SW 1271 (cell line): ENCODE data around the gene ASIC1.

Source experiments
- DNase-seq, 2 experiments: peaks; one replicate each; lab custom pipeline; 2025; lab: John Stamatoyannopoulos, UW

Gene ASIC1

DNA sequence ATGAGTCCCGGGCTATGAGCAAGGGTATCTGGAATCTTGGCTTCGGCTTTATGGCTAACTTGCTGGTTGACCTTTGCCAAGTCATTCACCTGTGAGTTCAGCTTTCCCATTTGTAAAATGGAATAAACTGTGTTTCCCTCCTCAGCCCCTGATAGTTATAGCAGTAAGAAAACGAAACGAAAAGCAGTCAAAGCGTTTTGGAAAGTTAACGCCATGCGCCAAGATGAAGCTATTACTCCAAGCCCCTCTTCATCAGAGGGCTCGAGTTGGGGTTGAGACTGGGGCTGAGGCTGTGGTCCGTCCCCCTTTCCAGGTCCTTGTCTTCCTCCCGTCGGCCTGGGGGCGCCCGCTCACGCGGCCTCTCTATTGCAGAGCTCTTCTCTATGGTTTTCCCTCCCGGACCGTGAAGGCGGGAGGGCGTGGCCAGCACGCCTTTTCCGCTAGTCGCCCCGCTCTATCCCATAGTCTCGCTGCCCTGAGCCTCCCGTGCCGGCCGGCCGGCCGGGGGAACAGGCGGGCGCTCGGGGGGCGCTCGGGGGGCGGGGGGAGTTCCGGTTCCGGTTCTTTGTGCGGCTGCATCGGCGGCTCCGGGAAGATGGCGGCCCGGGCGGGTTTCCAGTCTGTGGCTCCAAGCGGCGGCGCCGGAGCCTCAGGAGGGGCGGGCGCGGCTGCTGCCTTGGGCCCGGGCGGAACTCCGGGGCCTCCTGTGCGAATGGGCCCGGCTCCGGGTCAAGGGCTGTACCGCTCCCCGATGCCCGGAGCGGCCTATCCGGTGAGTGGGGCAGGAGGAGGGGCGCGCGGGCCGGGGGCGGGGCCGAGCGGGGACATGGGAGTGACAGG lies 27.6 kb downstream of the ASIC1 start, which contains the start of gene SMARCD1:
Gene SMARCD1 (plus strand): TSS at position 568 of the 840 bp plus-strand sequence. CDS start 28 bp downstream, at position 596.
- peak; percentile 87 to 92 for DNase-seq

DNA sequence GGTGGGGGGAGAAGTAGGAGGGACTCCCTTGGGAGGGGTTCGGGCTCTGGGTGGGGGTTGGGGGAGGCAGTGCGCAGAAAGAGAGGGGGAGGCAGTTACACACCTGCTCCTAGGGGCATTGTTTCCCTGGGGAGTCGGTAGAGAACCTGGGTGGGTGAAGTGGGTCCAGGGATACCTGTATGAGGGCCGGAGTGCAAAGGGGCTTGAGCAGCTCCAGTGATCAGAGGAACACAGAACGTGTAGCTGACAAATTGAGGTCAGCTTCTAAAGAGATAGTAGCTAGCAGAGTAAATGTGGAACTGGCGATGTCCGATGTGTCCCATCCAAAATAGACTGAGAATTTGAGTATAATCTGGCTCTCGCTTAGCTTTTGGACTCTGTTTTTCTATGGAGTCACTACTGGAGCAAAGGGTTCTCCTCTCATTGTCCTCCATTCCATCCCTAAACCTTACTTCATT lies 28.2 kb downstream of the ASIC1 start:
- no peak for DNase-seq

DNA sequence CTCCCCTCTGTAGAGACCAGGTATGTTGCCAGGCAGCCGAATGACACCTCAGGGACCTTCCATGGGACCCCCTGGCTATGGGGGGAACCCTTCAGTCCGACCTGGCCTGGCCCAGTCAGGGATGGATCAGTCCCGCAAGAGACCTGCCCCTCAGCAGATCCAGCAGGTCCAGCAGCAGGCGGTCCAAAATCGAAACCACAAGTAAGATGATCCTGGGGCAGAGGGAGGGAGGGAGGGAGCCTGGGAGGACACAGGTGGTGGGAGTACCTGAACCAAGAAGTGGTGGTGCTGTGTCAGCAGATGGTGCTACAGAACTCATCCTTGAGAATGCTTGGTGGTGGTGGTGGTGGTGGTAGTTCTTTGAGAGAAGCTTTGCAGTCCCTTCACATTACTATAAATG lies 28.8 kb downstream of the ASIC1 start:
- no peak for DNase-seq

DNA sequence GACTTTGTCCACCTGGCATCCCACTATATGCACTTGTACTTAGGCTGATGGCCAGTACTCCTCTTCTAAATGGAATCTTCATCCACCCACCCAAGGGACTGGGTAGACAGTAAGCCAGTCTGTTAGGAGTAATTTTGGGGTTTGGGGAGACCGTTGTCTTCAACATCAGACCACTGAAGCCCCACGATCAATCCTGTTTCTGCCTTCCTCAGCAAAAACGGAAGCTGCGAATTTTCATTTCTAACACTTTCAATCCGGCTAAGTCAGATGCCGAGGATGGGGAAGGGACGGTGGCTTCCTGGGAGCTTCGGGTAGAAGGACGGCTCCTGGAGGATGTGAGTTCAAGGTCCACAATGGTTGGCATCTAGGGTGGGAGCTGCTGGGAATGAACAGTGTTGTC lies 29.8 kb downstream of the ASIC1 start:
- no peak for DNase-seq

DNA sequence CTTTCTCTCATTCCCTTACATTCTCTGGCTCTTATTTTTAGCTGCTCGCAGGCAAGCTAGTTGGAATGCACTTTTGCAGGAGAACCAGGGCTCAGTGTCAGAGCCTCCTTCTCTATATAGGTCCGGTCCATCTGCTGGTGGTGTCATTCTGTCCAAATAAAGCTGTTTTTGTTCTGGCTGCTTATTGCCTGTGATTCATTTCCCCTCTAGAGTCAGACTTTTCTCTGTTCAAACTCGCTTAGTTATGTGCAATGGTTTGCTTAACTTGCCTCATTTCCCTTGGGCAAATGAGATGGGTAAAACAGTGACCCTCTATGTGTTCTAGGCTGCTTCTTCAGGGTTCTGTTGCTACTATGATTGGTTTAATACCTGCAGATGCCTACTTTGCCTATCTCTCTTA lies 30.6 kb downstream of the ASIC1 start:
- DNase-seq = peak in 1 of 2 experiments; percentile 11

DNA sequence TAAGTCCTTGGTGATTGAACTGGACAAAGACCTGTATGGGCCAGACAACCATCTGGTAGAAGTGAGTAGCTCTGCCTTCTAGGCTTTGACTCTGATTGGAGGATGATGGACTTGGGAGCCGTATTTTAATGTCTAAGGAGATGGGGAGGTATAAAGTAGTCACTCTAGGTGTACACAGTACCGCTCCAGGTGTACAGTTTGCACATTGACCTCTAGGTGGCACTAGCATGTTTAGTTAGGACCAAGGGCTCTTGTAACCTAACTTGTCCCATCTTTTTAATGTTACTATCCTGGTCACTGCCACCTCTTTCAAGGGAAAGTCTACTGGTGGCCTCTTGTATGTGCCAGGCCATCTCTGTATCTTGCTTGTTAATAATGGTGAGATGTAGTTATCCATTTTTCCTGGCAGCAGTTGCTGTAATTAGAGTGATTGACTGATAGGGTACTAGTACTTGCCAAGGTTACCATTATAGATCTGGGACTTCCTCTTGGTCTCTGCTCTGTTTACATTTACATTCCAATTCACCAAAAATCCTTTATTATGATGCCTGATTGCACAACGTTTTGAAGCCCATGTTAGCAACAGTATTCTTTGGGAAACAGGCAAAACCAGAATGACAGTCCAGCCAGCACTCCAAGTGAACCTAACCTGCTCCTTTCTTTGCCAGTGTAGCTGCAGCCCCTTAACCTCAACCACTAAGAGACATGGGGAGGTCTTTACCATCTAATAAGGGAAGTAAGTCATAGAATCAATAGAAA lies 31.4 kb downstream of the ASIC1 start:
- DNase-seq = peak; percentile 34 to 61

DNA sequence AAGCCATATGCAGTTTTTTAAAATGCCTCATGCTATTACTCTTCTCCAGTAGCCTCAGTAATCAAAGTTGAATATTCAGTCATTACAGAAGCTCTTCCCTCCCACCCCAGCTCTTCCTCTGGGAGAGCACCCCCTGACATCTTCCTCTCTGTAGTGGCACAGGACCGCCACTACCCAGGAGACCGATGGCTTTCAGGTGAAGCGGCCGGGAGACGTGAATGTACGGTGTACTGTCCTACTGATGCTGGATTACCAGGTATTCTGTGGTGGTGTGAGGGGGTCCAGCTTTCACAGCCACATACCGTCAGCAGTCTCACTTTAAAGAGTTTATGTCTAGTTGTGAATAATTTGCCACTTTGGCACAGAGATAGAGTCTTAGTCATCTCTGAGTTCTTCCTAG lies 32.3 kb downstream of the ASIC1 start:
- DNase-seq = no peak

DNA sequence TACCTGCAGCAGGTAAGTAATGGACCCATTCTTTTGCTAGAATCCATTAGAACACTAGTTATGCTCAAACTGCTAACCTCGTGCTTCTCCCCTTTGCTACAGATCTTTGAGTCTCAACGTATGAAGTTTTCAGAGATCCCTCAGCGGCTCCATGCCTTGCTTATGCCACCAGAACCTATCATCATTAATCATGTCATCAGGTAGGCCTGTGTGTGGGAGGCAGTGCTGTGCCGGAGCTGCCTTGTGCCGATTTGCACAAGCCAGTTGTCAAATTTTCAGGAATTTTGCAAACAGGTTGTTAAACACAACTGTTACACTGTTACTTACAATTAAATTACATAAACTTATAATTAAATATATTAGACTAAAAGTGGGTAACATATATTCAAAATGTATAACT lies 33.0 kb downstream of the ASIC1 start:
- no peak for DNase-seq

DNA sequence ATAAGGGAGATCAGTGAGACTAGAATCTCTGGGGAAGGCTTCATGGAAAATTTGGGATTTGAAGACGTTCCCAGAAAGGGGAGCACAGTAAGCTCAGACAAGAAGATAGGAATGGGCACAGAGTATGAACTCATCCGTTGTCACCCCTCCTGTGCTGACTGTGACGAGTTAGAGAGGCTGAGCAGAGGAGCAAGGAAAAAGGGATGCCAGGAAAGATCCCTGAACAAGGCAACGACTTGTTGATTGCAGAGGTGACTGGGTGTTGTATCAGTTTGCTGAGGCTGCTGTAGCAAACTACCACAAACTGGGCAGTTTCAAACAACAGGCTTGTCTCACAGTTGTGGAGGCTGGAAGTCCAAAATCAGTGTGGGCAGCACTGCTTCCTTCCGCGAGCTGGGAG lies 40.6 kb downstream of the ASIC1 start:
- no peak for DNase-seq

DNA sequence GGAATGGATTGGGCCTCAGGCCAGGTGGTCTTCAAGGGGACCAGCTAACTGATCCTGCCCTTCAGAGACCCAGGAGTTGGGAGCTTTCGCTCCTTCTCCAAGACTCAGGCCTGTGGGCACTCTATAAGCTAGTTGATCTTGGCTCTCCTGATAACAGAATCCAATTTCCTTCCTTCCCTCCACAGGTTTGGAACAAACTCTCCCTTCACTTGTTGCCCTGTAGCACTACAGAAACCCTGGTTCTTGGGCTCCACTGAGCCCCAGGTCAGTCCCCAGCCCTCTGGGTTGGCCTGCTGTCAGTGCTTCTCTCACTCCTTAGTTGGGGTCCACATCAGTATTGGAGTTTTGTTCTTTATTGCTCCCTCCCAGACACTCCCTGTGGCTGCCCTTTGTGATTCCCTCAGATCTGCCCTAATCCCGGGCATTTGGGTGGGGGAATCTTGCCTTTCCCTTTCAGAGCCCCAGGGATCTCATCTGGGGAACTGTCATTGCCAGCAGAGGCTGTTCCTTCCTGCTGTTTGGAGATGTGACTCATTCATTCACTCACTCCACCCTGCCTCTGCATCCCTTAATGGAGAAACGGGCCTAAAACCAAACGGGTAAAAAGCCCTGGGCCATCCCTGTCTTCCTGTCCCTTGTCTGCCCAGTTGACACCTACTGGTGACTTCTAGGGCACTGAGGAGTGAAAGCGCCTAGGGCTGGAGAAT lies 42.1 kb downstream of the ASIC1 start:
- no peak for DNase-seq

DNA sequence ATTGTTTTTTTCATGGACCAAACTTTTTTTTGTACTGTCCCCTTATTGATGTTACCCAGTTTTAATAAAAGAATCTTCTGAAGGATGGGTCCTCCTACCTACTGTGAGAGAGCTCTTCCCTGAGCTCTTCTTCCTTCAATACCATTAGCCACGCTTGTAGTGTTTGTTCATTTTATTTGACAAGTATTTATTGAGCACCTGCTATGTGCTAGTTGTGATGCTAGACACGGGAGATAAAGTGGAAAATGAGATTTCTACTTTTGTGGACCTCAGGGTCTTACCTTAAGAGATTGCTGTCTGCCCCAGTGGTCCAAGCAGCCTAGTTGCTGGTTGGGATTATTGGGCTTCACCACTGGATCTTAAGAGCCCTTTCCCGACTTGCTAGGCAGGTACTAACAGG lies 43.2 kb downstream of the ASIC1 start:
- DNase-seq = no peak

DNA sequence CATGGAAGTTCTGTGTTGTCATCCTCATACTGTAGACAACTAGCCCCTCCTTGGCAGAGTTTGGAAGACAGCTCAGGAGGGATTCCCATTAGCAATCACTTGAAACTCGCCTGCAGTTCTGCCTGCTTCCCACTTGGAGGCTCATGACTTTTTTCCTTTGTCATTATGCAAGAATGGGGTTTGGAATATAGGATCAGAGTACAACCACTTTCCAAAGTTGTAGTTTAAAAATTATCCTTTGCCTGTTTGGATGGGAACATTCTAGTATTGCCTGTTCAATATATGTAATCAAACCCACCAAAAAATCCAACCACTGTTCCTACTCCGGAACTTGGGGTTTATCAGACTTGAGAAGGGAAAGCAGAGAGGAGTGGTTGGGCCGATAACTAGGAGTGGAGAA lies 44.3 kb downstream of the ASIC1 start:
- DNase-seq = peak in 1 of 2 experiments; percentile 52

DNA sequence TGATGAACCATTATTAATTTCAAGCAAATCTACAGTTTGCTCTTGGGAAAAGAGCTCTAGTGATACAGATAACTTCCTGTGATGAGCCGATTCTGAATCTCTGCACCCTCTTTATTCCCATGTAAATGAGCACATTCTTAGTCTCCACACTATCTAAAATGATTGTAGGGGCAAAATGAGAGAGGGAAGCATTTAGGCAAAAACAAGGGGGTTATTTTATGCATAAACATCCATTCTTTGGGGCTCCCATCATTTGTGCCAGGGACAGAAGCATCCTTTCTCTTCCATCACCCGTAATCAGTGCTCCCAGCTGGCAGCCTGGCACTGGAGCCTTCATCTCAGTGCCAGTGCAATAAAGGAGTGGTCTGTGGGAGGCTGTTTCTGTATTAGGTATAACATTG lies 44.7 kb downstream of the ASIC1 start:
- DNase-seq = no peak

DNA sequence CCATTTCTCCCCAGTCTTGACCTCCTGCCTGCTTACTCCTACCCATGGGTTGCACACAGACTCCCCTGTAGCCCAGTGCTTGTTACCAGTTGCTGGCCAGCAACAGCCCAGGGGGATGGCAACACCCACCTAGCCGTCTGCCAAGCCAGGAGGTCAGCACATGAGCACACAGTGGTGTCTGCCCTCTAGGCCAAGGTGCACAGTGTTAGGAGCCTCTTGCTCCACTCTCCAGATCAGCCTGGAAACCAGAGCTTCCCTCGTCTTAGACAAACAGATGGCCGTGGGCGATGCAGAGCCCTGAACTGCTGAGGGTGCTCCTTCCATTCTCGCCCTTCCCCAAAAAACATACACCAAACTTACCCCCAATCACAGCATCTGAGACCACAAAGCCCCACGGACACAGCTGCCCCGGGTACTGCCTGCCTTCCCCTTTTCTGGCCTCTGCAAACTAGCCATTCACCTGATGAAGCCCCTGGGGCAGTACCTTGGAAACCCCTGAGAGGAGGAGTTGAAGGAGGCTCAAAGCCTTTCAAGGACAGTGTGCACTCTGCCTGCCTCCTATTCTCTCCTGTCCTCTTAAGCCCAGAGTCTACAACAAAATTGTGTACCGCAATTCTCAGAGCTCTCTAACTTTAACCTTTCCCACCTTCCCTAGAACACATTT lies 45.4 kb downstream of the ASIC1 start:
- no peak for DNase-seq

DNA sequence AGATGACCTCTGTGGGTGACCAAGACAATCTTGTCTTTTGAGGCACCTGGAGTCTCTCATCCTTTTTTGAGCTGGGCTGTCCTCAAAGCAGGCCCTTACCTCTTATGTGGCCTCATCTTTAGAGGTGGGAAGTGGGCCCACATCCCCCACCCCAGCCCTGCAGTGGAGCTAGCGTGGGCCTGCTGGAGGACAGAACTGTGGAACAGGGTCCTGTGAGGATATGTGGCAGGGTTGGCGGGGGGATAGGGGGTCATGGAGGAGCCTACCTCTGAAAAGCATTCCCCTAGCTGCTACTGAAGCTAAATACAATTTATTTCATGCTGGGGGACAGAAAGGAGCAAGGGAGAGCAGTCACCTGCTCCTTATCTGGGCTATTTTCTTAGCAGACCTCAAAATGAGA lies 46.0 kb downstream of the ASIC1 start:
- no peak for DNase-seq

DNA sequence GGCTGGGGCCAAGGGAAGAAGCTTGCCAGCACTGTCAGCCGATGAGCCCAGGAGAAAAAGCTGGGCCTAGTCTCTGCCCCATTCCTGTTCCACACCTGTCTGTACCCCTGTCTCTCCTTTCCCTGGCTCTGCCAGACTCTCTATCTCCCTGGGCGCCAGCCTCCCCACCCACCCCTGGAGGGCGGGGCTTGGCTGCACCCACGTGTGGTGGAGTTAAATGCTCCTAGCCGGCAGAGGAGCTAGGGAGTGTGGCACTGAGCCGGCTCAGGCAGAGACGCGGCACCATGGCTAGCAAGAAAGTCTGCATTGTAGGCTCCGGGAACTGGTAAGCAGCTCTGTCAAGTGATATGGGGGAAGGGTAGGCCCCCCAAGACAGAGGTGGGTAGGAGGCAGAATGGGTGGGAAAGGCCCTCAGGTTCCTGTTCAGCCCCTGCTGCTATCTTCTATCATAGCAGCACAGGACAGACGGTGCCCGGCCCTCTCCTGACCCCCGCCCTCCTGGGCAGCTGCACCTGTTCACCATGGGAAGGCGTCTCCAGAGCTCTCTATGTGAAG lies 46.4 kb downstream of the ASIC1 start, which contains the start of gene GPD1:
Gene GPD1 (plus strand): TSS at position 242 of the 555 bp plus-strand sequence. CDS start 43 bp downstream, at position 285.
- no peak for DNase-seq

DNA sequence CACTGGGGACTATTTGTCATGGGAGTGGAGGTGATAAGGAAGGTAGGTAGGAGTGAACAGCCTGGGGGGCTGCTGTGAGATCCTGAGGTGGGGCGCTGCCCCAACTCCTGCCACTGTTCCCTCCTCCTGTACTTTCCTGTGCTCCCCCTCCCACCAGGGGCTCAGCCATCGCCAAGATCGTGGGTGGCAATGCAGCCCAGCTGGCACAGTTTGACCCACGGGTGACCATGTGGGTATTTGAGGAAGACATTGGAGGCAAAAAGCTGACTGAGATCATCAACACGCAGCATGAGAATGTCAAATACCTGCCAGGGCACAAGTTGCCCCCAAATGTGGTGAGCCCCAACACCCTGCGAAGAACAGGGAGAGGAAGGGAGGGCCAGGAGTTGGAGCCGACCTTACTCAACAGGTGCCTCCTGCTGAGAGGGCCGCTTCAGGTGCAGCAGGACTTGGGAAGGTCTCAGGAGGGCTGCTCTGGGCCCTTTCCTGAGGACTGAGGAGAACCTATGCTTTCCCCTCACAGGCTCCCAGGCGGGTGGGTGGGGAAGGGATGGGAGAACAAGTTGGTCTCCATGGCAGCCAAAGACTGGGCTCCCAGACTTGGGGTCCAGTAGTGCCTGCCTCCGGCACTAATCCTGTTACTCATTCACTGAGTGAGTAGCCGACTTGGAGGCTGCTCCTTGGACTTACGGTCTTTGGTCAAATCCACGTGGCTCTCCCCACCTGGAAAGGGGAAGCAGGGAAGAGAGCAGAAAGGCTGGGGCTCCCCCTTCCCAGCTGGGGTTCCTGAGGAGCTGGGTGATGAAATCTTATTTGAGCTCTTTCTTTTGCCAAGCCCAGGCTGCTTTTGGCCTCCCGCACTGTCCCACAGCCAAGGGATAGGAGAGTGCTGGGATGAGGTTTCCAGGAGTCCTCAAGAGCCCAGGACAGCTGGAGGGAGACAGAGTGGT lies 47.3 kb downstream of the ASIC1 start:
- no peak for DNase-seq

DNA sequence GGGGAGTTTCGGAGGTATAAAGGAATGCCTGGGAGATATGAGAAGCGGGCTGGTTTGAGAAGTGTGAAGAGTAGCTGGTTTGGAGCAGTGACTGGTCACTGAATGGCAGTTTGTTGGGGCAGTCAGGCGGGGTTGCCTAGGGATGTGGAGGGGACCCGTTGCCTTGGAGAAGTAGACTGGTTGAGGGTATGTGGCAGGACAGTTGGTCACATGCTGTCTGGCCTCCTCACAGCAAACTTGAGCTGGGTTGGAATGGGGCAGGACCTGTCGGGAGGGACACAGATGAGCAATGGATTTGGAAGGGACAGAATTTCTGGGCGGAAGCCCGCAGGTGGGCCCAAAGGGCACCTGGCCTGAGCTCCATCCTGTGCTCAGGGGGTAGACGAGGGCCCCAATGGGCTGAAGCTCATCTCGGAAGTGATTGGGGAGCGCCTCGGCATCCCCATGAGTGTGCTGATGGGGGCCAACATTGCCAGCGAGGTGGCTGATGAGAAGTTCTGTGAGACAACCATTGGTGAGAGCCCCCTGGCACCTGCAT lies 48.6 kb downstream of the ASIC1 start:
- DNase-seq = no peak

DNA sequence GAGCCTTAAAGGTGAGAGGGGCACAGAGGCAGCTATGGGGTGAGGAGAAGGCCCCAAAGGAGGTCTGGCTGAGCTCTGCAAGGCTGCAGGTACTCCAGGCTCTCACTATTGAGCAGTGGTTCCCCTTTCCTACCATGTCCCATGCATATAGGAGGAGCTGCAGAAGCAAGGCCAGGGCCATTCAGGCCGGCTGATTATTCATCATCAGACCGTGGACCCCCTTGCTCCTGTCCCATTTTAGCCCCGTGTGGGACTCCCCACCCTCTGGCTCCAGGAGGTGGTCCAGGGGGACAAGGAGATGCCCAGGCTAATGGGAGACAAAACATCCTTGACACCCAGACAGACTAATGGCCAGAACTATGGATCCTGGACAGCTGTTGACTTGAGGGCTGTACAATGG lies 49.5 kb downstream of the ASIC1 start:
- DNase-seq = no peak
